C4-2B (cell line): Measurements from ENCODE around the gene CAMTA1.
A peak's percentile ranks its signal among the peaks of the same experiment; 100 is the strongest.

Experiments
- H3K27ac ChIP-seq: fragments of 450-650 bp; 2 replicates; pipeline ENCODE4 v1.5.1; 2017
- CTCF ChIP-seq: fragments of 450-650 bp; conservative IDR thresholded peaks from 2 replicates; pipeline ENCODE4 v1.5.1; 2017; ENCODE audit warnings: mild to moderate bottlenecking
- ZFX ChIP-seq: fragments of 450-650 bp; IDR thresholded peaks from 2 replicates; pipeline ENCODE4 v1.6.1; 2017

Gene CAMTA1

GRCh38 chr1:7339953-7340352 is 554.7 kb downstream of the CAMTA1 start:
- TF ChIP-seq ZFX (no peak), CTCF (no peak)

GRCh38 chr1:7341145-7341905 is 556.1 kb downstream of the CAMTA1 start:
- H3K27ac ChIP-seq: no peak overlapping the region
- no peak for TF ChIP-seq ZFX
- no peak for TF ChIP-seq CTCF

More at GRCh38 chr1:7339953-7340352, 554.7 kb downstream of the CAMTA1 start:
- peak overlapping the region; percentile 3; the same call in 1 of the 2 replicates for H3K27ac ChIP-seq

- H3K27ac ChIP-seq: no peak overlapping the region
These were observed 558.6 kb downstream of the CAMTA1 start for GRCh38 chr1:7343882-7344281.

GRCh38 chr1:7344299-7344698 is 559.0 kb downstream of the CAMTA1 start:
- no peak overlapping the region for H3K27ac ChIP-seq

More at GRCh38 chr1:7343882-7344281, 558.6 kb downstream of the CAMTA1 start:
- TF ChIP-seq CTCF: no peak

GRCh38 chr1:7345516-7345915 is 560.3 kb downstream of the CAMTA1 start:
- no peak overlapping the region for H3K27ac ChIP-seq
- TF ChIP-seq ZFX: no peak
- TF ChIP-seq CTCF: no peak

More at GRCh38 chr1:7344299-7344698, 559.0 kb downstream of the CAMTA1 start:
- TF ChIP-seq ZFX: no peak
- TF ChIP-seq CTCF: no peak

- no peak overlapping the region for H3K27ac ChIP-seq
- TF ChIP-seq CTCF: no peak
- no peak for TF ChIP-seq ZFX
These were observed 560.9 kb downstream of the CAMTA1 start for GRCh38 chr1:7346070-7346596.
